GM12872 (cell line): ENCODE data around the gene NUP188.

ENCODE experiments used
- CTCF ChIP-seq: IDR thresholded peaks from 3 replicates; pipeline ENCODE4 v1.5.1; 2011; ENCODE audit warnings: low read depth, mild to moderate bottlenecking, low read length, moderate library complexity; ENCODE audit not compliant: insufficient read depth

NUP188 gene, protein sequence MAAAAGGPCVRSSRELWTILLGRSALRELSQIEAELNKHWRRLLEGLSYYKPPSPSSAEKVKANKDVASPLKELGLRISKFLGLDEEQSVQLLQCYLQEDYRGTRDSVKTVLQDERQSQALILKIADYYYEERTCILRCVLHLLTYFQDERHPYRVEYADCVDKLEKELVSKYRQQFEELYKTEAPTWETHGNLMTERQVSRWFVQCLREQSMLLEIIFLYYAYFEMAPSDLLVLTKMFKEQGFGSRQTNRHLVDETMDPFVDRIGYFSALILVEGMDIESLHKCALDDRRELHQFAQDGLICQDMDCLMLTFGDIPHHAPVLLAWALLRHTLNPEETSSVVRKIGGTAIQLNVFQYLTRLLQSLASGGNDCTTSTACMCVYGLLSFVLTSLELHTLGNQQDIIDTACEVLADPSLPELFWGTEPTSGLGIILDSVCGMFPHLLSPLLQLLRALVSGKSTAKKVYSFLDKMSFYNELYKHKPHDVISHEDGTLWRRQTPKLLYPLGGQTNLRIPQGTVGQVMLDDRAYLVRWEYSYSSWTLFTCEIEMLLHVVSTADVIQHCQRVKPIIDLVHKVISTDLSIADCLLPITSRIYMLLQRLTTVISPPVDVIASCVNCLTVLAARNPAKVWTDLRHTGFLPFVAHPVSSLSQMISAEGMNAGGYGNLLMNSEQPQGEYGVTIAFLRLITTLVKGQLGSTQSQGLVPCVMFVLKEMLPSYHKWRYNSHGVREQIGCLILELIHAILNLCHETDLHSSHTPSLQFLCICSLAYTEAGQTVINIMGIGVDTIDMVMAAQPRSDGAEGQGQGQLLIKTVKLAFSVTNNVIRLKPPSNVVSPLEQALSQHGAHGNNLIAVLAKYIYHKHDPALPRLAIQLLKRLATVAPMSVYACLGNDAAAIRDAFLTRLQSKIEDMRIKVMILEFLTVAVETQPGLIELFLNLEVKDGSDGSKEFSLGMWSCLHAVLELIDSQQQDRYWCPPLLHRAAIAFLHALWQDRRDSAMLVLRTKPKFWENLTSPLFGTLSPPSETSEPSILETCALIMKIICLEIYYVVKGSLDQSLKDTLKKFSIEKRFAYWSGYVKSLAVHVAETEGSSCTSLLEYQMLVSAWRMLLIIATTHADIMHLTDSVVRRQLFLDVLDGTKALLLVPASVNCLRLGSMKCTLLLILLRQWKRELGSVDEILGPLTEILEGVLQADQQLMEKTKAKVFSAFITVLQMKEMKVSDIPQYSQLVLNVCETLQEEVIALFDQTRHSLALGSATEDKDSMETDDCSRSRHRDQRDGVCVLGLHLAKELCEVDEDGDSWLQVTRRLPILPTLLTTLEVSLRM (N-terminal part only)

GRCh38 chr9:128947527-128948301, at the start of gene NUP188, which contains the start of gene DOLK:
NUP188 (plus strand) TSS chr9:128947699; CDS start chr9:128947720, 21 bp downstream.
DOLK (minus strand) TSS chr9:128947603; CDS start chr9:128947303, 300 bp downstream.
- TF ChIP-seq CTCF, result no peak

- no peak for TF ChIP-seq CTCF
Measured at GRCh38 chr9:128898382-128898781, 49.1 kb upstream of the NUP188 start.

DNA sequence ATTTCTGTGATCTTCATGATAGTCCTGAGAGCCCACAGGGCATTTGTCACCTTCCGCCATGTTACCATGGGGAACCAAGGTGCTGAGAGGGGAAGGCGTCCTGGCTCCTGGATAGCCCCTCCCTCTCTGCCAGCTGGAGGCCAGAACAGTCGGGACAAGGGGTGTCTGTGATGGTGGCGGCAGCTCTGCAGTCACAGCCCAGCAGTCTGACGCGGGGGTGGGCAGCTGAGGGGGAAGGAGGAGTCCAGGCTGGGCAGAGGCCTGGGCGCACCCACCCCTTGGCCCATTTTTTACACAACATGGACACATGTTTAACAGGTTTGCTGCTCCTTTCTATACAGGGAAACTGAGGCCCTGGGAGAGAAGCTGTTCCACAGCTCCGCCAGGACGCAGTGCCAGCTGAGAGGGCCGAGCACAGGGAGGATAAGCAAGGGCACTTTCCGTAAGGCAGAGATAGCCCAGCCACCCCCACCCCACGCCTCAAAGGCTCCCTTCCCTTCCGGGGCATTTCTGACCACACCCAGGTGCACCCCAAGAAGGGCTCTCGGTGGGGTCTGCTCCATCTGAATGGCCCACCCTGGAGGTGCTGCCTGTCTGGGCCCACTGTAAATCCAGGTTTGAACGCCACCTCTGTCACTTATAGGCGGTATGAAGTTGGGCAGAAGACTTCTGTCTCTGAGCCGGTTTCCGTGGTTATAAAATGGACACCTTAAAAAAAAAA, 48.5 kb upstream of the NUP188 start:
- TF ChIP-seq CTCF, result no peak

- TF ChIP-seq CTCF, result no peak
Measured at GRCh38 chr9:128899566-128900322, 47.8 kb upstream of the NUP188 start.

DNA sequence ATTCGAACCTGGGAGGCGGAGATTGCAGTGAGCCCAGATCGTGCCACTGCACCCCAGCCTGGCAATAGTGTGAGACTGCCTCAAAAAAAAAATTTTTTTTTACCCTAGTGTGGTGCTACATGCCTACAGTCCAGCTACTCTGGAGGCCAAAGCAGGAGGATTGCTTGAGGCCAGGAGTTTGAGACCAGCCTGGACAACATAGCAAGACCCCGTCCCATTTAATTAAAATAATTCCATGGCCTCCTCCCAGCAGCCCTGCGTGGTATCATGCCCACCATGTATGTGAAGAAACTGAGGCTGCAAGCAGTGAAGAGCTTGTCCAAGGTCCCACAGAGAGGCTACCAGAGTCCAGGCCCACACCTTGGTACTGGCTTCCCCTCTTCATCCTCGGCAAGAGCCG, 46.1 kb upstream of the NUP188 start:
- no peak for TF ChIP-seq CTCF

GRCh38 chr9:128901822-128902221, 45.7 kb upstream of the NUP188 start:
- TF ChIP-seq CTCF, result no peak
